ENCODE data around the gene OR52B6. TPM values are rescaled to one million over a fixed set of nuclear protein-coding genes. Genes with fewer than 3 reads are reported as not detected.

OR52B6 gene
- not detected for total RNA-seq

- ChIA-PET POLR2A (no interaction called here), CTCF (interaction anchor here (1.7 kb wide), 1 partner anchor 19 kb away, joined by 6 read pairs; no protein-coding TSS in a partner anchor)
- TF ChIP-seq CTCF (IDR thresholded peaks at IDR 0.05) = no peak
- Mint-ChIP-seq H3K36me3 (ENCODE audit: low read depth) (no peaks in the 10 kb centered on the region), H3K27ac (no peak within 1 kb of the TSS), H3K4me3 (no peak within 1 kb of the TSS), H3K4me1 (ENCODE audit: low read depth) (no peaks in the 10 kb centered on the region), H3K27me3 (no peaks in the 10 kb centered on the region), H3K9me3 (no peaks in the 10 kb centered on the region)
- ATAC-seq (no peak), DNase-seq (no peak)
- intact Hi-C loops (cut with micrococcal nuclease) = no loop called here
Measured at GRCh38 chr11:5580577-5580976, at the start of gene OR52B6. Gene OR52B6, plus strand, starts transcription at chr11:5580877. Its CDS starts 0 bp downstream, at chr11:5580877.

GRCh38 chr11:5531053-5531831 is 49.4 kb upstream of the OR52B6 start:
- H3K4me3 Mint-ChIP-seq = no peak overlapping the region
- TF ChIP-seq CTCF (IDR thresholded peaks at IDR 0.05) = no peak
- H3K27me3 Mint-ChIP-seq = no peaks in the 10 kb centered on the region
- no peaks in the 10 kb centered on the region for H3K4me1 Mint-ChIP-seq (ENCODE audit: low read depth)
- H3K9me3 Mint-ChIP-seq = no peaks in the 10 kb centered on the region
- ATAC-seq = no peak
- ChIA-PET POLR2A (no interaction called here), CTCF (no interaction called here)
- intact Hi-C loops (cut with micrococcal nuclease) = no loop called here
- H3K36me3 Mint-ChIP-seq (ENCODE audit: low read depth) = no peaks in the 10 kb centered on the region
- no peak for DNase-seq
- H3K27ac Mint-ChIP-seq = no peak overlapping the region

- ChIA-PET CTCF (interaction anchor here (0.9 to 1.0 kb wide), 2 partner anchors 8 to 58 kb away, joined by 3 to 4 read pairs; no protein-coding TSS in a partner anchor), POLR2A (no interaction called here)
- DNase-seq (no peak), ATAC-seq (no peak)
- Mint-ChIP-seq H3K27ac (no peak overlapping the region), H3K27me3 (no peaks in the 10 kb centered on the region), H3K9me3 (peaks cover 3% of the 10 kb centered on the region), H3K4me1 (ENCODE audit: low read depth) (no peaks in the 10 kb centered on the region), H3K36me3 (ENCODE audit: low read depth) (no peaks in the 10 kb centered on the region), H3K4me3 (no peak overlapping the region)
- TF ChIP-seq CTCF (IDR thresholded peaks at IDR 0.05) = no peak
- intact Hi-C loops (cut with micrococcal nuclease) = no loop called here
Measured at GRCh38 chr11:5534046-5534445, 46.6 kb upstream of the OR52B6 start.

GRCh38 chr11:5536482-5536881 is 44.2 kb upstream of the OR52B6 start:
- no peak for ATAC-seq
- H3K27ac Mint-ChIP-seq = no peak overlapping the region

More at GRCh38 chr11:5536482-5536881, 44.2 kb upstream of the OR52B6 start:
- Mint-ChIP-seq H3K27me3 (no peaks in the 10 kb centered on the region), H3K4me1 (ENCODE audit: low read depth) (no peaks in the 10 kb centered on the region), H3K4me3 (no peak overlapping the region), H3K36me3 (ENCODE audit: low read depth) (no peaks in the 10 kb centered on the region), H3K9me3 (peaks cover 3% of the 10 kb centered on the region)
- ChIA-PET POLR2A (no interaction called here), CTCF (interaction anchor here (1.3 kb wide), 1 partner anchor 10 kb away, joined by 4 read pairs; no protein-coding TSS in a partner anchor)
- TF ChIP-seq CTCF (IDR thresholded peaks at IDR 0.05) = no peak
- DNase-seq = no peak
- intact Hi-C loops (cut with micrococcal nuclease) = no loop called here
